B cell (primary cell): Measurements from ENCODE around the gene ZNF385A. TPM values are rescaled to one million over a fixed set of nuclear protein-coding genes. Genes with fewer than 3 reads are reported as not detected.

Source experiments
- ATAC-seq: fragments of 200-7000 bp; cut with Tn5 transposase; one replicate; pipeline ENCODE4 v1.10.0; 2021; ENCODE audit warnings: low read depth, mild to moderate bottlenecking, moderate number of reproducible peaks, moderate library complexity
- CTCF ChIA-PET: fragments of 350-600 bp; sonication (Branson Sonifier 250); formaldehyde crosslinking; loops from one replicate; lab custom pipeline; 2021; ENCODE audit warnings: antibody characterized with exemption, inconsistent platforms; lab: Charles Lee
- POLR2A ChIA-PET: fragments of 350-600 bp; sonication (Branson Sonifier 250); formaldehyde crosslinking; loops from one replicate; lab custom pipeline; 2021; ENCODE audit warnings: antibody characterized with exemption; lab: Charles Lee
- DNase-seq: peaks from one replicate; pipeline ENCODE4 v3.0.0; 2013
- H2AFZ ChIP-seq: 2 replicates; pipeline ENCODE4 v1.6.1; 2012; ENCODE audit warnings: mild to moderate bottlenecking, low read depth, low read length; ENCODE audit not compliant: insufficient read depth, poor library complexity, severe bottlenecking
- H3K27ac ChIP-seq, 2 donors: 1 replicate in 1 of 2; 2 replicates in 1 of 2; pipeline ENCODE4 v1.5.1; 2012 to 2013; ENCODE audit warnings: low read length in 2 of 2, mild to moderate bottlenecking in 2 of 2, moderate library complexity in 1 of 2
- H3K27me3 ChIP-seq, 4 experiments: fragments of 200-600 bp in 1 of 4; sonication (generic) in 1 of 4; replicated peaks in 1 of 4; 1 replicate in 2 of 4; 2 replicates in 2 of 4; pipeline versions ENCODE4 v1.6.1 to v1.7.0; 2013 to 2016; ENCODE audit warnings: low read length in 3 of 4, mild to moderate bottlenecking in 2 of 4, mixed read lengths in 1 of 4, moderate library complexity in 1 of 4; ENCODE audit not compliant: insufficient read depth in 4 of 4, control insufficient read depth in 3 of 4; ENCODE audit errors: control extremely low read depth in 1 of 4
- H3K36me3 ChIP-seq, 2 experiments: replicated peaks in 1 of 2; 1 replicate in 1 of 2; 2 replicates in 1 of 2; pipeline versions ENCODE4 v1.6.1 to v1.7.1; 2013; ENCODE audit warnings: low read length in 1 of 2; ENCODE audit not compliant: insufficient read depth in 2 of 2, control insufficient read depth in 1 of 2; ENCODE audit errors: control extremely low read depth in 1 of 2, extremely low read depth in 1 of 2
- H3K4me1 ChIP-seq, 2 donors: fragments of 200-600 bp in 1 of 2; sonication (generic) in 1 of 2; 1 replicate in 1 of 2; 2 replicates in 1 of 2; pipeline versions ENCODE4 v1.5.1 to v1.6.1; 2013 to 2017; ENCODE audit warnings: low read length in 2 of 2; ENCODE audit not compliant: control insufficient read depth in 2 of 2, insufficient read depth in 2 of 2
- H3K4me2 ChIP-seq: replicated peaks from 2 replicates; pipeline ENCODE3; 2012; ENCODE audit warnings: mild to moderate bottlenecking, low read depth, low read length; ENCODE audit not compliant: poor library complexity, severe bottlenecking
- H3K4me3 ChIP-seq, 5 experiments: fragments of 200-600 bp in 1 of 5; sonication (generic) in 1 of 5; 1 replicate in 3 of 5; 2 replicates in 2 of 5; pipeline versions ENCODE4 v1.5.1 to v1.7.0; 2011 to 2016; ENCODE audit warnings: low read length in 4 of 5, mild to moderate bottlenecking in 4 of 5, low read depth in 2 of 5, control low read depth in 1 of 5, moderate library complexity in 1 of 5; ENCODE audit not compliant: insufficient read depth in 1 of 5; ENCODE audit errors: control extremely low read depth in 1 of 5, extremely low read depth in 1 of 5
- H3K79me2 ChIP-seq: fragments of 200-600 bp; sonication (generic); one replicate; pipeline ENCODE4 v1.6.0; 2016; ENCODE audit warnings: low read length; ENCODE audit not compliant: control insufficient read depth, insufficient read depth
- H3K9ac ChIP-seq: fragments of 200-600 bp; sonication (generic); 2 replicates; pipeline ENCODE4 v1.6.1; 2017; ENCODE audit warnings: mild to moderate bottlenecking, low read length, moderate library complexity
- H3K9me3 ChIP-seq, 3 donors: one replicate each; pipeline versions ENCODE4 v1.6.1 to v1.7.1; 2013; ENCODE audit warnings: low read length in 2 of 3; ENCODE audit not compliant: control insufficient read depth in 2 of 3, insufficient read depth in 1 of 3; ENCODE audit errors: control extremely low read depth in 1 of 3
- H4K20me1 ChIP-seq: 2 replicates; pipeline ENCODE4 v1.6.0; 2012; ENCODE audit warnings: mild to moderate bottlenecking, low read length; ENCODE audit not compliant: insufficient read depth, control insufficient read depth, poor library complexity, severe bottlenecking
- H3K27ac Mint-ChIP-seq: one replicate; pipeline ENCODE4 v1.8.0; 2021; ENCODE audit warnings: mixed read lengths
- H3K27me3 Mint-ChIP-seq: one replicate; pipeline ENCODE4 v1.8.0; 2021; ENCODE audit warnings: mixed read lengths
- H3K4me1 Mint-ChIP-seq: one replicate; pipeline ENCODE4 v1.8.0; 2021; ENCODE audit warnings: mixed read lengths
- H3K4me3 Mint-ChIP-seq: one replicate; pipeline ENCODE4 v1.8.0; 2021; ENCODE audit warnings: mixed read lengths
- H3K9me3 Mint-ChIP-seq: one replicate; pipeline ENCODE4 v1.8.0; 2022; ENCODE audit warnings: mixed read lengths; ENCODE audit not compliant: insufficient read depth
- EZH2 ChIP-seq: IDR thresholded peaks from 2 replicates; pipeline ENCODE4 v1.6.1; 2012; ENCODE audit warnings: borderline replicate concordance, low read depth, mild to moderate bottlenecking, moderate library complexity, low read length; ENCODE audit not compliant: insufficient read depth, poor library complexity, severe bottlenecking
- WGBS: methylation state at CpG from one replicate; pipeline ENCODE4 v1.1.5; 2013; ENCODE audit warnings: missing lambda C conversion rate; ENCODE audit not compliant: insufficient coverage; 5-methylcytosine and 5-hydroxymethylcytosine counted together
- intact Hi-C: fragments of 100-400 bp; cut with micrococcal nuclease; formaldehyde crosslinking; loops from one replicate; pipeline ENCODE4 v1.10.0; 2022
- polyA plus RNA-seq: library from polyadenylated mRNA; depleted of rRNA; stranded (reverse); fragments of >200 nt; gene quantifications from 2 replicates; pipeline ENCODE4 v1.2.3, GENCODE V29; 2012
- total RNA-seq, 2 donors: library from RNA; stranded (reverse); fragments of 120-200 nt in 1 of 2; gene quantifications; 1 replicate in 1 of 2; 2 replicates in 1 of 2; pipeline versions ENCODE4 v1.2.3 to v1.2.4, GENCODE V29; 2013 to 2022
- TF ChIP-seq, protein P1 (sequence below): fragments of 200-600 bp; IDR thresholded peaks from one replicate; pipeline ENCODE4 v1.8.0; 2022; ENCODE audit warnings: antibody characterized with exemption, mild to moderate bottlenecking

The ZNF385A gene
- total and polyA plus RNA-seq, 2 donors (not counting 1 experiment from before 2014, with no cell fraction given): 4.9 to 5.1 TPM

DNA sequence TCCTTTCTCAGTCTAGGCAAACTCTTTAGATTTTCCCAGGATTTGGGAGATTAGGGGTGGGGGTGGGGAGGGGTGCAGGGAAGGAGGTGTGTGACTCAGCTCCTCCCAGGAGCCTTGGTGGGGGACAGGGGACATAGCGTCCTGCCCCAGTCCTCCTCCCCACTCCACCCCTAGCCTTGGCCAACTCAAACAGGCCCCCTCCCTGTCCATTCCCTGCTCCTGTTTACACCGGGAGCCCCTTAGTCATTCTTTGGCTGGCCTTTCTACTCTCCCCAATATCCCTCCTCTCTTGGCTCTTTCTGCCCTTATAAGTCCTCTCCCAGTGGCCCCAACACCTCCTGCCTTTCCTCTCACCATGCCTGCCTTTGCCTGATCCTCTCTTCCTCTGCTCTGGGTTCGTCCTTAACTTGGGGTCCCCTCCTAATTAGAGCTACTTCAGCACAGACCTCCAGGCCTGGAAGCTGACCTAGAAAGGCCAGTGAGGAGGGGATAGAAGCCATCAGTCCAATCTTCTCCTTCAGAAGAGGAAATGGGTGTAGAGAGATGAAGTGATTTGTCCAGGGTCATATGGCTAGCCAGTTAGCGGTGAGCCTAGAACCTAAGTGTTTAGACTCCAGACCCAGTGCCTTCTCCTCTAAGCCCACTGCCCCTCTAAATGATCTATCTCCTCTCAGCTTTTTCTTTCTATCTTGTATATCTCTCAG, 36.8 kb upstream of the ZNF385A start:
- H3K4me1 Mint-ChIP-seq: peaks cover 36% of the 10 kb centered on the region
- no peak overlapping the region for H3K4me2 ChIP-seq
- intact Hi-C loops: no loop called here
- no peak for DNase-seq
- peaks cover 38% of the 10 kb centered on the region for H3K27me3 Mint-ChIP-seq
- no peak overlapping the region for H3K27ac ChIP-seq
- POLR2A ChIA-PET: no interaction called here
- peaks cover 0 to 26% (median 12%) of the 10 kb centered on the region in 4 experiments for H3K27me3 ChIP-seq
- H3K9me3 Mint-ChIP-seq: no peaks in the 10 kb centered on the region
- peaks cover 39 to 41% of the 10 kb centered on the region in 2 donors for H3K4me1 ChIP-seq
- H3K9ac ChIP-seq: no peak overlapping the region
- no peaks in the 10 kb centered on the region for H4K20me1 ChIP-seq
- 96% methylated on average over 2 of the region's 4 CpGs for WGBS
- no peak overlapping the region for H2AFZ ChIP-seq
- CTCF ChIA-PET: interaction anchor here (0.8 to 14.7 kb wide), 4 partner anchors 18 to 37 kb away, joined by 3 to 297 read pairs (median 3); partner anchors contain the start of gene ZNF385A
- peaks cover 7% of the 10 kb centered on the region for H3K79me2 ChIP-seq
- no peaks in the 10 kb centered on the region for H3K9me3 ChIP-seq
- no peak overlapping the region for H3K4me3 Mint-ChIP-seq
- no peak for ATAC-seq
- H3K36me3 ChIP-seq: no peaks in the 10 kb centered on the region
- no peak for TF ChIP-seq EZH2
- TF ChIP-seq, protein P1, sequence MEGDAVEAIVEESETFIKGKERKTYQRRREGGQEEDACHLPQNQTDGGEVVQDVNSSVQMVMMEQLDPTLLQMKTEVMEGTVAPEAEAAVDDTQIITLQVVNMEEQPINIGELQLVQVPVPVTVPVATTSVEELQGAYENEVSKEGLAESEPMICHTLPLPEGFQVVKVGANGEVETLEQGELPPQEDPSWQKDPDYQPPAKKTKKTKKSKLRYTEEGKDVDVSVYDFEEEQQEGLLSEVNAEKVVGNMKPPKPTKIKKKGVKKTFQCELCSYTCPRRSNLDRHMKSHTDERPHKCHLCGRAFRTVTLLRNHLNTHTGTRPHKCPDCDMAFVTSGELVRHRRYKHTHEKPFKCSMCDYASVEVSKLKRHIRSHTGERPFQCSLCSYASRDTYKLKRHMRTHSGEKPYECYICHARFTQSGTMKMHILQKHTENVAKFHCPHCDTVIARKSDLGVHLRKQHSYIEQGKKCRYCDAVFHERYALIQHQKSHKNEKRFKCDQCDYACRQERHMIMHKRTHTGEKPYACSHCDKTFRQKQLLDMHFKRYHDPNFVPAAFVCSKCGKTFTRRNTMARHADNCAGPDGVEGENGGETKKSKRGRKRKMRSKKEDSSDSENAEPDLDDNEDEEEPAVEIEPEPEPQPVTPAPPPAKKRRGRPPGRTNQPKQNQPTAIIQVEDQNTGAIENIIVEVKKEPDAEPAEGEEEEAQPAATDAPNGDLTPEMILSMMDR: no peak
- no peak overlapping the region for H3K4me3 ChIP-seq
- H3K27ac Mint-ChIP-seq: no peak overlapping the region

DNA sequence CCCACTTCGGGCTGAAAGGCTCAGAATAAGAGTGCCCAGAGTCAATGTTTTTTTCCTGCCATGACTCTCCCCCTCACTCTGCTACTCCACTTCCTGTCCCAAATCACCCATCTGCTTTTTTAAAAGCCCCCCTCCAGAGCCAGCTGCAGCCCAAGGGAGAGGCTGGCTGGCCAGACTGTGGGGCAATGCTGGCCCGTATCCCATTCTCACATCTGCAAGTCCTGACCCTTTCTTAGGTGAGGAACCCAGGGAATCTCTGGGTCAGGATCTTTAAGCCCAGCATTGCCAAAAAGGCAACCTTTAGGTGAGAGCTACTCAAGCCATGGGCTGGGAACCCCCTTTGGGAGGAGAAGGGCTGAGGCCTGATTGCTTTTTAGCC, 36.2 kb upstream of the ZNF385A start:
- peak overlapping the region; percentile 40 for H3K4me3 Mint-ChIP-seq
- Histone ChIP-seq H4K20me1 (no peaks in the 10 kb centered on the region), H3K4me2 (no peak overlapping the region), H3K27ac (no peak overlapping the region), H3K4me3 (no peak overlapping the region), H3K27me3 (peaks cover 0 to 24% (median 12%) of the 10 kb centered on the region in 4 experiments), H3K79me2 (peaks cover 7% of the 10 kb centered on the region), H2AFZ (no peak overlapping the region), H3K9me3 (no peaks in the 10 kb centered on the region), H3K9ac (no peak overlapping the region), H3K36me3 (no peaks in the 10 kb centered on the region), H3K4me1 (peaks cover 43 to 47% of the 10 kb centered on the region in 2 donors)
- peaks cover 32% of the 10 kb centered on the region for H3K27me3 Mint-ChIP-seq
- no peak for TF ChIP-seq EZH2
- TF ChIP-seq, protein P1: no peak
- 6% methylated on average over 2 of the region's 2 CpGs for WGBS
- peaks cover 39% of the 10 kb centered on the region for H3K4me1 Mint-ChIP-seq
- H3K9me3 Mint-ChIP-seq: no peaks in the 10 kb centered on the region
- ChIA-PET POLR2A (no interaction called here), CTCF (interaction anchor here (0.6 to 14.7 kb wide), 6 partner anchors 11 to 37 kb away, joined by 3 to 297 read pairs (median 4); partner anchors contain the start of gene ZNF385A)
- no peak overlapping the region for H3K27ac Mint-ChIP-seq
- DNase-seq (no peak), ATAC-seq (no peak)
- intact Hi-C loops: no loop called here
